Upper lobe of left lung (tissue), 6 donors: ENCODE data around the gene ANKS1B. TPM values are rescaled to one million over a fixed set of nuclear protein-coding genes. Genes with fewer than 3 reads are reported as not detected.

Source experiments
- ATAC-seq, 2 donors: fragments of 200-7000 bp; cut with Tn5 transposase; one replicate each; pipeline ENCODE4 v1.9.1; 2022; ENCODE audit warnings: mild to moderate bottlenecking in 2 of 2, moderate library complexity in 2 of 2; ENCODE audit not compliant: low FRiP score in 2 of 2
- DNase-seq, 2 donors: peaks; one replicate each; pipeline ENCODE4 v3.0.0-alpha.2; 2019 to 2020
- H3K27ac ChIP-seq, 4 donors: fragments of 200-600 bp; sonication (generic); one replicate each; pipeline ENCODE4 v1.5.1; 2016 to 2019
- H3K27me3 ChIP-seq, 4 donors: fragments of 200-600 bp; sonication (generic); one replicate each; pipeline ENCODE4 v1.5.1; 2017 to 2019
- H3K36me3 ChIP-seq, 4 donors: fragments of 200-600 bp; sonication (generic); one replicate each; pipeline ENCODE4 v1.5.1; 2016 to 2019
- H3K4me1 ChIP-seq, 4 donors: fragments of 200-600 bp; sonication (generic); one replicate each; pipeline ENCODE4 v1.5.1; 2018 to 2019
- H3K4me3 ChIP-seq, 4 donors: fragments of 200-600 bp; sonication (generic); one replicate each; pipeline ENCODE4 v1.5.1; 2017 to 2019; ENCODE audit warnings: mild to moderate bottlenecking in 2 of 4, moderate library complexity in 1 of 4
- H3K9me3 ChIP-seq, 4 donors: fragments of 200-600 bp; sonication (generic); one replicate each; pipeline ENCODE4 v1.5.1; 2018 to 2019
- EP300 ChIP-seq, 4 donors: sonication (generic); formaldehyde crosslinking; IDR thresholded peaks; one replicate each; pipeline ENCODE4 v1.5.1; 2017; ENCODE audit warnings: antibody characterized with exemption in 4 of 4, control low read depth in 2 of 4
- POLR2A ChIP-seq, 4 donors: fragments of 450-650 bp; IDR thresholded peaks; one replicate each; pipeline ENCODE4 v1.5.1; 2016 to 2017; ENCODE audit warnings: antibody characterized with exemption in 4 of 4, mild to moderate bottlenecking in 2 of 4
- POLR2AphosphoS5 ChIP-seq, 2 donors: sonication (generic); formaldehyde crosslinking; IDR thresholded peaks; one replicate each; pipeline ENCODE4 v1.5.1; 2017; ENCODE audit warnings: antibody characterized with exemption in 2 of 2
- WGBS, 2 donors: methylation state at CpG; one replicate each; pipeline ENCODE4 v1.1.5; 2017 to 2018; 5-methylcytosine and 5-hydroxymethylcytosine counted together
- total RNA-seq, 6 donors: library from RNA; depleted of rRNA in 4 of 6; stranded (reverse); fragments of >200 nt in 4 of 6; gene quantifications; one replicate each; pipeline versions ENCODE4 v1.1.0 to v1.2.1, GENCODE V29; 2016 to 2021
- TF ChIP-seq, protein P1 (sequence below), 6 experiments: fragments of 450-650 bp in 4 of 6; fragments of 200-600 bp in 2 of 6; sonication (generic) in 2 of 6; IDR thresholded peaks; one replicate each; pipeline ENCODE4 v1.5.1; 2016 to 2019; ENCODE audit warnings: antibody characterized with exemption in 6 of 6
- donor health status: DM: no; HTN: no; CAD: no; lungs with moderate emphysema.
- donor health status: DM: no; HTN: yes; CAD: no; lungs with severe emphysema.

Gene ANKS1B
- total RNA-seq, 6 donors from 2014 or later, result 5.1 to 23.7 (median 7.2) TPM

DNA sequence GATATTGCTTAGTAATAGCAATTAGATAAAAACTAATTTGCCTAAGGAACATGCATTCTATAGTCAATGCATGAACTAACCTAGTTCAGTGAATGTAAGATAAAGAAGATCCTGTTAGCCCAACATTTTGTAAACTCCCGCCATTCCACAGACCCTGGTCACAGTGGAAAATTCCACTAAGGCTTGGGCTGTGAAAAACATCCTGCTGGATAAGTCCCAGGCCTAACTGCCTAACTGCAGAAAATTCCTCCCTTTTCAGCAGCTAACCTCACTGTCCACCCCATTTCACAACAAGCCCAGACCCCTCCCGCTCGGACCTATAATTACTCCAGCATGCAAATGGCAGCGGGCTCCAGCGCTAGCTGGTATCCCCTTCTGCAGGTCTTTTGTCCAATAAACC lies 435.1 kb downstream of the ANKS1B start:
- 91 to 99% methylated on average over 5 of the region's 5 CpGs for WGBS, 2 donors
- TF ChIP-seq POLR2AphosphoS5 (IDR thresholded peaks at IDR 0.05) (no peak), POLR2A (IDR thresholded peaks at IDR 0.05) (no peak), EP300 (IDR thresholded peaks at IDR 0.05) (no peak)
- TF ChIP-seq, protein P1, sequence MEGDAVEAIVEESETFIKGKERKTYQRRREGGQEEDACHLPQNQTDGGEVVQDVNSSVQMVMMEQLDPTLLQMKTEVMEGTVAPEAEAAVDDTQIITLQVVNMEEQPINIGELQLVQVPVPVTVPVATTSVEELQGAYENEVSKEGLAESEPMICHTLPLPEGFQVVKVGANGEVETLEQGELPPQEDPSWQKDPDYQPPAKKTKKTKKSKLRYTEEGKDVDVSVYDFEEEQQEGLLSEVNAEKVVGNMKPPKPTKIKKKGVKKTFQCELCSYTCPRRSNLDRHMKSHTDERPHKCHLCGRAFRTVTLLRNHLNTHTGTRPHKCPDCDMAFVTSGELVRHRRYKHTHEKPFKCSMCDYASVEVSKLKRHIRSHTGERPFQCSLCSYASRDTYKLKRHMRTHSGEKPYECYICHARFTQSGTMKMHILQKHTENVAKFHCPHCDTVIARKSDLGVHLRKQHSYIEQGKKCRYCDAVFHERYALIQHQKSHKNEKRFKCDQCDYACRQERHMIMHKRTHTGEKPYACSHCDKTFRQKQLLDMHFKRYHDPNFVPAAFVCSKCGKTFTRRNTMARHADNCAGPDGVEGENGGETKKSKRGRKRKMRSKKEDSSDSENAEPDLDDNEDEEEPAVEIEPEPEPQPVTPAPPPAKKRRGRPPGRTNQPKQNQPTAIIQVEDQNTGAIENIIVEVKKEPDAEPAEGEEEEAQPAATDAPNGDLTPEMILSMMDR (IDR thresholded peaks at IDR 0.05), result no peak
- Histone ChIP-seq H3K27ac (no peak overlapping the region), H3K4me1 (no peaks in the 10 kb centered on the region), H3K27me3 (no peaks in the 10 kb centered on the region), H3K4me3 (no peak overlapping the region), H3K9me3 (no peaks in the 10 kb centered on the region), H3K36me3 (no peaks in the 10 kb centered on the region)
- ATAC-seq, result no peak
- no peak for DNase-seq

GRCh38 chr12:99549196-99549595 lies 435.5 kb downstream of the ANKS1B start:
- 78 to 91% methylated on average over 1 of the region's 1 CpG for WGBS, 2 donors
- Histone ChIP-seq H3K36me3 (no peaks in the 10 kb centered on the region), H3K4me3 (no peak overlapping the region), H3K9me3 (no peaks in the 10 kb centered on the region), H3K27ac (no peak overlapping the region), H3K27me3 (no peaks in the 10 kb centered on the region), H3K4me1 (no peaks in the 10 kb centered on the region)
- DNase-seq (no peak), ATAC-seq (no peak)
- TF ChIP-seq POLR2AphosphoS5 (IDR thresholded peaks at IDR 0.05) (no peak), EP300 (IDR thresholded peaks at IDR 0.05) (no peak), POLR2A (IDR thresholded peaks at IDR 0.05) (no peak)
- TF ChIP-seq, protein P1 (IDR thresholded peaks at IDR 0.05), result no peak

DNA sequence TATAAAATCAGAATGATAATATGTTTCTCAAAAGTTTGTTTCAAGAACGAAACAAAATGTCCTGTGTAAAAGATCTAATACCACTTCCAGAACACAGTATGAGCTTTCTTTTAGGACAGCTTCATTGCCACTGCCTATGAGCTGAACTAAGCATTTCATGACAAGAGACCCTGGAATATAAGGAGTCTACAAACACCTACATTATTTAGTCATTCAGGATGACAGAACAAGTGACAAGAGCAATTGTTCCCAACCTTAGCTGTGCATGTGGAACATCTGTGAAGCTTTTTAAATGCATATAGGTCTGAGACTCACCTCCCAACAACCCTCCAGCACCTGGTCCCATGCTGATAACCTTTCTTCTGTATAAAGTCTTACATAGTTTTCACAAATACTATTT lies 440.3 kb downstream of the ANKS1B start:
- Histone ChIP-seq H3K27me3 (no peaks in the 10 kb centered on the region), H3K4me1 (no peaks in the 10 kb centered on the region), H3K4me3 (no peak overlapping the region), H3K27ac (no peak overlapping the region), H3K9me3 (peaks cover 0 to 3% (median 0%) of the 10 kb centered on the region in 4 donors), H3K36me3 (no peaks in the 10 kb centered on the region)
- WGBS, 2 donors, result 48 to 78% methylated on average over 1 of the region's 1 CpG
- ATAC-seq, result no peak
- DNase-seq, result no peak
- TF ChIP-seq, protein P1 (IDR thresholded peaks at IDR 0.05), result no peak
- TF ChIP-seq EP300 (IDR thresholded peaks at IDR 0.05) (no peak), POLR2AphosphoS5 (IDR thresholded peaks at IDR 0.05) (no peak), POLR2A (IDR thresholded peaks at IDR 0.05) (no peak)

DNA sequence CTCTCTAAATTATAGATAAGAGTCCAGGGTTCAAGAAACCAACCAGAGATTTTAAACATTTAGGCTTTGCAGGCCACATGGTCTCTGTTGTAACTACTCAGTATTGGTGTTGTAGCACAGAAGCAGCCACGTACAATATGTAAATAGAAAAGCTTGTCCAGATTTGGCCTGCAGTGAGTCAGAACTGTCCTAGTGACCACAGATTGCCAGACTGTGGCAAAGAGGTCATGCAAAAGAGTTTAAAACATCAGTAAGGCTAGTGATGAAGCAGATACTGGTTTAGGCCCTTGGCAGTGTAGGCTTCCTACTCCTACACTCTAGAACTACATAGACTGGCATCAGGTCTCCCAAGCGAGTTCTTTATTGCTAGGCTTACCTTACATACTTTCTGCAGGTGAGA lies 454.8 kb downstream of the ANKS1B start:
- Histone ChIP-seq H3K4me1 (no peaks in the 10 kb centered on the region), H3K4me3 (no peak overlapping the region), H3K27me3 (no peaks in the 10 kb centered on the region), H3K36me3 (no peaks in the 10 kb centered on the region), H3K9me3 (no peaks in the 10 kb centered on the region), H3K27ac (no peak overlapping the region)
- no peak for DNase-seq
- no peak for TF ChIP-seq EP300 (IDR thresholded peaks at IDR 0.05)
- TF ChIP-seq, protein P1 (IDR thresholded peaks at IDR 0.05), result no peak
- no peak for TF ChIP-seq POLR2AphosphoS5 (IDR thresholded peaks at IDR 0.05)
- TF ChIP-seq POLR2A (IDR thresholded peaks at IDR 0.05), result no peak
- WGBS, 2 donors, result 70 to 76% methylated on average over 2 of the region's 2 CpGs
- no peak for ATAC-seq

- Histone ChIP-seq H3K9me3 (no peaks in the 10 kb centered on the region), H3K4me3 (no peak overlapping the region), H3K36me3 (no peaks in the 10 kb centered on the region), H3K27me3 (no peaks in the 10 kb centered on the region), H3K4me1 (no peaks in the 10 kb centered on the region), H3K27ac (no peak overlapping the region)
- no peak for TF ChIP-seq POLR2A (IDR thresholded peaks at IDR 0.05)
- no peak for TF ChIP-seq POLR2AphosphoS5 (IDR thresholded peaks at IDR 0.05)
- TF ChIP-seq, protein P1 (IDR thresholded peaks at IDR 0.05), result no peak
- TF ChIP-seq EP300 (IDR thresholded peaks at IDR 0.05), result no peak
- DNase-seq (no peak), ATAC-seq (no peak)
Observed at GRCh38 chr12:99528478-99528877, 456.3 kb downstream of the ANKS1B start.
